ENCODE results near the gene NCAPH2.

Gene NCAPH2

DNA sequence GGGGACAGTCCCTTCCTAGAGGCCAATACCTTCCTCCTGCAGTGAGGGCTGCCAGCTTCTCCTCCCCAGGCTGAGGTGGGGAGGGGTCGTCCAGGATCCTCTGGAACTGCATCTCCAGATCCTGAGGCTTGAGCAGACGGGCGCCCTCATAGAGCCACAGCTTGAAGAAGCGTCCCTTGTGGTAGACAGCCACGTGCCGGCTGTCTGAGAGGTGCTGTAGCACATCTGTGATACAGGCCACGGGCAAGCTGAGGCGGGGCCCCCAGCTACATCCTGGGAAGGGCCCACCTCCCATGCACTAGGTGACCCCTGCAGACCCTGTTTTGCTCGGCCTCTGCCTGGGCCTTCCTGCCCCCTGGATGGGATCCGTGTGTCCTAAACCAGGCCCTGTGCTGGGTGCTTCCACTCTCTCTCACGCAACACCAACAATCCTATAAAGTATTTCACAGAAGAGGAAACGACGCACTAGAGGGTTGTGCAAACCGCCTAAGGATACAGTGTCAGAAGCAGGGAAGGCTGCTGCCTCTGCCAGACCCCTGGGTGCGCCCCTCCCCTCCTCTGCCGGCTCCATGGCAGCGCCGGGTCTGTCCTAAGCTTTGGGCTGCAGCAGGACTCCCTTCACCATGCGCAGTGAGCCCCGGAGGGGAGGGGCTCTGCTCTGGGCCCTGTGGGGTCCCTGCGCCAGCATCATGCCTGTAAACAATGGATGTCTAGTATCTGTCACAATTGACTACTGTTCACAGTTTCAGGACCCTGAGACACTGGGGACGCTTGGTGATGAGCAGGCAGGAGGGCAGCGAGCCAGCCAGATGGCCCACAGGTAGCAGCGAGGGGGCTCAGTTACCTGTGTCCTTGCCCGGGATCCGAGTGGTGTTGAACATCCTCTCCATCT lies 65.7 kb downstream of the NCAPH2 start:
- no peak for DNase-seq (ENCODE audit: low read depth)
- TF ChIP-seq CTCF (conservative IDR thresholded peaks at IDR 0.05; ENCODE audit: low read depth, low read length), result no peak
- no peak overlapping the region for H3K4me3 ChIP-seq (ENCODE audit: low read length)

DNA sequence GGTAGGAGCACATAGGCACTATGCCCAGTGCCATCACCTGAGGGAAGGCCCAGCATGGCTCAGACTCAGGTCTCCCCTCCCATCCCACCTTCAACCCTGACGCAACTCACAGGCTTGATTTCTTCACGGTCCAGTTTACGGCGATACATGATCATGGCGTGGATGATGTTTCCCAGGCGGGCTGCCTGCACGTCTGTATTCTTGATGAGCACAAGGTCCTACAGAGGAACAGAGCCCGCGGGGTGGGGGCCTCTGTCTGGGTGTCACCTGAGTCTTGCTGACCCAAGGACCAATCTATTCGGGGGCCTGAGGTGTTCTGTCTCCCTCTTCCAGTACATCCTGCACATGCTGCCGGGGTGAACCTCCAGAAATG lies 66.3 kb downstream of the NCAPH2 start:
- TF ChIP-seq CTCF (conservative IDR thresholded peaks at IDR 0.05; ENCODE audit: low read depth, low read length), result no peak
- no peak for DNase-seq (ENCODE audit: low read depth)
- no peak overlapping the region for H3K4me3 ChIP-seq (ENCODE audit: low read length)
